Measurements from ENCODE around the gene LAMC2. TPM values are rescaled to one million over a fixed set of nuclear protein-coding genes. Genes with fewer than 3 reads are reported as not detected.

Gene LAMC2
- total RNA-seq, 2 experiments from 2014 or later, result not detected

DNA sequence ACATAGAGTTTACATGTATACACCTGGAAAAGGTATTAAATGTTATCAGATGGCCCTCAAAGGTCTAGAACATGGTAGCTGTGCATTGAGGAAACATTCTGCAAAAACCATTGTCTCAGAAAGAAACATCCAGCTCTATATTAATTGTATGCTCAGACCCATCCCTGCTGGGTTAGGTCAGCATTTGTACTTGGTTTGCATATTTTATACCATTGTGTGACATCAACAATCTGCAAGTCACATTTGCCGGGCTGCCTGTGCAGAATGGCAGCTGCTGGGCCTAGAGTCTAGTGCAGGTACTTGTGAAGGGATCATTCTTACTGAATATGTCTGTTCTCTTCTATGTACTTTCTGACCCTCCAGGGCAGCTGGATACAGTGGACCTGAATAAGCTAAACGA lies 43.9 kb upstream of the LAMC2 start:
- Mint-ChIP-seq H3K36me3 (ENCODE audit: low read depth) (no peaks in the 10 kb centered on the region), H3K9me3 (no peaks in the 10 kb centered on the region), H3K4me1 (ENCODE audit: low read depth) (no peaks in the 10 kb centered on the region), H3K4me3 (no peak overlapping the region), H3K27ac (no peak overlapping the region), H3K27me3 (no peaks in the 10 kb centered on the region)
- CTCF ChIA-PET, result no interaction called here
- TF ChIP-seq, protein P1, sequence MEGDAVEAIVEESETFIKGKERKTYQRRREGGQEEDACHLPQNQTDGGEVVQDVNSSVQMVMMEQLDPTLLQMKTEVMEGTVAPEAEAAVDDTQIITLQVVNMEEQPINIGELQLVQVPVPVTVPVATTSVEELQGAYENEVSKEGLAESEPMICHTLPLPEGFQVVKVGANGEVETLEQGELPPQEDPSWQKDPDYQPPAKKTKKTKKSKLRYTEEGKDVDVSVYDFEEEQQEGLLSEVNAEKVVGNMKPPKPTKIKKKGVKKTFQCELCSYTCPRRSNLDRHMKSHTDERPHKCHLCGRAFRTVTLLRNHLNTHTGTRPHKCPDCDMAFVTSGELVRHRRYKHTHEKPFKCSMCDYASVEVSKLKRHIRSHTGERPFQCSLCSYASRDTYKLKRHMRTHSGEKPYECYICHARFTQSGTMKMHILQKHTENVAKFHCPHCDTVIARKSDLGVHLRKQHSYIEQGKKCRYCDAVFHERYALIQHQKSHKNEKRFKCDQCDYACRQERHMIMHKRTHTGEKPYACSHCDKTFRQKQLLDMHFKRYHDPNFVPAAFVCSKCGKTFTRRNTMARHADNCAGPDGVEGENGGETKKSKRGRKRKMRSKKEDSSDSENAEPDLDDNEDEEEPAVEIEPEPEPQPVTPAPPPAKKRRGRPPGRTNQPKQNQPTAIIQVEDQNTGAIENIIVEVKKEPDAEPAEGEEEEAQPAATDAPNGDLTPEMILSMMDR (IDR thresholded peaks at IDR 0.05), result no peak
- intact Hi-C loops (cut with micrococcal nuclease), result no loop called here
- ATAC-seq (no peak), DNase-seq (no peak)
- POLR2A ChIA-PET, result no interaction called here

GRCh38 chr1:183143576-183144315 lies 42.3 kb upstream of the LAMC2 start:
- Mint-ChIP-seq H3K4me1 (ENCODE audit: low read depth) (no peaks in the 10 kb centered on the region), H3K9me3 (no peaks in the 10 kb centered on the region), H3K4me3 (no peak overlapping the region), H3K36me3 (ENCODE audit: low read depth) (no peaks in the 10 kb centered on the region), H3K27me3 (no peaks in the 10 kb centered on the region), H3K27ac (no peak overlapping the region)
- intact Hi-C loops (cut with micrococcal nuclease), result no loop called here
- ATAC-seq (no peak), DNase-seq (no peak)
- TF ChIP-seq, protein P1 (IDR thresholded peaks at IDR 0.05), result no peak
- POLR2A ChIA-PET, result no interaction called here
- CTCF ChIA-PET, result no interaction called here

- ChIA-PET POLR2A (no interaction called here), CTCF (no interaction called here)
- Mint-ChIP-seq H3K4me3 (no peak overlapping the region), H3K4me1 (ENCODE audit: low read depth) (no peaks in the 10 kb centered on the region), H3K27me3 (no peaks in the 10 kb centered on the region), H3K36me3 (ENCODE audit: low read depth) (no peaks in the 10 kb centered on the region), H3K9me3 (no peaks in the 10 kb centered on the region), H3K27ac (no peak overlapping the region)
- DNase-seq (no peak), ATAC-seq (no peak)
- intact Hi-C loops (cut with micrococcal nuclease), result no loop called here
- TF ChIP-seq, protein P1 (IDR thresholded peaks at IDR 0.05), result no peak
These were observed 41.3 kb upstream of the LAMC2 start for GRCh38 chr1:183144752-183145151.

GRCh38 chr1:183147735-183148134 lies 38.3 kb upstream of the LAMC2 start:
- Mint-ChIP-seq H3K36me3 (ENCODE audit: low read depth) (no peaks in the 10 kb centered on the region), H3K4me3 (no peak overlapping the region), H3K27me3 (no peaks in the 10 kb centered on the region), H3K4me1 (ENCODE audit: low read depth) (no peaks in the 10 kb centered on the region), H3K27ac (no peak overlapping the region), H3K9me3 (no peaks in the 10 kb centered on the region)
- TF ChIP-seq, protein P1 (IDR thresholded peaks at IDR 0.05), result no peak
- intact Hi-C loops (cut with micrococcal nuclease), result no loop called here
- ChIA-PET CTCF (no interaction called here), POLR2A (no interaction called here)
- DNase-seq (no peak), ATAC-seq (no peak)

- ChIA-PET CTCF (no interaction called here), POLR2A (no interaction called here)
- H3K9me3 Mint-ChIP-seq, result no peaks in the 10 kb centered on the region
- DNase-seq (no peak), ATAC-seq (no peak)
- intact Hi-C loops (cut with micrococcal nuclease), result no loop called here
- H3K27ac Mint-ChIP-seq, result no peak overlapping the region
- no peaks in the 10 kb centered on the region for H3K4me1 Mint-ChIP-seq (ENCODE audit: low read depth)
- H3K27me3 Mint-ChIP-seq, result no peaks in the 10 kb centered on the region
- H3K4me3 Mint-ChIP-seq, result no peak overlapping the region
- TF ChIP-seq, protein P1 (IDR thresholded peaks at IDR 0.05), result no peak
- no peaks in the 10 kb centered on the region for H3K36me3 Mint-ChIP-seq (ENCODE audit: low read depth)
These were observed 37.5 kb upstream of the LAMC2 start for GRCh38 chr1:183148599-183148998.
